Cardiac fibroblast (primary cell): ENCODE data around the gene CRTC3.

Source experiments
- DNase-seq, 2 donors: peaks; one replicate each; pipeline versions ENCODE4 v3.0.0 to v3.0.0-alpha.2; 2010; ENCODE audit warnings: low read depth in 2 of 2
- H3K4me3 ChIP-seq, 2 donors: replicated peaks in 1 of 2; 1 replicate in 1 of 2; 2 replicates in 1 of 2; pipeline ENCODE4 v1.5.1; 2011; ENCODE audit warnings: low read depth in 2 of 2, low read length in 2 of 2, mild to moderate bottlenecking in 2 of 2, moderate library complexity in 1 of 2
- CTCF ChIP-seq: IDR thresholded peaks from one replicate; pipeline ENCODE4 v1.5.1; 2011; ENCODE audit warnings: low read depth, mild to moderate bottlenecking, low read length, inconsistent platforms

CRTC3 gene

GRCh38 chr15:90539789-90540188 is 10.1 kb downstream of the CRTC3 start:
- no peak for DNase-seq
- H3K4me3 ChIP-seq = no peak overlapping the region
- no peak for TF ChIP-seq CTCF

- TF ChIP-seq CTCF = no peak
- no peak for DNase-seq
- H3K4me3 ChIP-seq = no peak overlapping the region
These were observed 11.0 kb downstream of the CRTC3 start for GRCh38 chr15:90540768-90541167.

GRCh38 chr15:90545095-90545494 is 15.4 kb downstream of the CRTC3 start:
- DNase-seq = peak in 1 of 2 donors; percentile 36
- no peak for TF ChIP-seq CTCF

GRCh38 chr15:90547540-90547939 is 17.8 kb downstream of the CRTC3 start:
- no peak for TF ChIP-seq CTCF
- H3K4me3 ChIP-seq = no peak overlapping the region
- no peak for DNase-seq

More at GRCh38 chr15:90545095-90545494, 15.4 kb downstream of the CRTC3 start:
- no peak overlapping the region for H3K4me3 ChIP-seq

GRCh38 chr15:90550919-90551318 is 21.2 kb downstream of the CRTC3 start:
- no peak for TF ChIP-seq CTCF
- no peak for DNase-seq
- no peak overlapping the region for H3K4me3 ChIP-seq

- no peak overlapping the region for H3K4me3 ChIP-seq
- DNase-seq = peak; percentile 58 to 88
- no peak for TF ChIP-seq CTCF
These were observed 22.6 kb downstream of the CRTC3 start for GRCh38 chr15:90552162-90552928.

- no peak for DNase-seq
- H3K4me3 ChIP-seq = no peak overlapping the region
- TF ChIP-seq CTCF = no peak
These were observed 23.1 kb downstream of the CRTC3 start for GRCh38 chr15:90552929-90553211.
